ENCODE data around the gene MYPOP.
"Not testable (repeated sequence)": the region's sequence is repeated elsewhere in the genome, so short reads cannot be mapped to it uniquely, and the experiment has no call there.

The MYPOP gene

GRCh38 chr19:45876411-45877197, 25.8 kb downstream of the MYPOP start:
- Histone ChIP-seq H3K4me3 (peak overlapping the region; percentile 57), H3K27ac (peak overlapping the region in 1 of 2 donors; percentile 61)
- no peak for DNase-seq (ENCODE audit: low spot score)
- no peak for TF ChIP-seq CTCF (IDR thresholded peaks at IDR 0.05)

GRCh38 chr19:45876161-45876410, 26.3 kb downstream of the MYPOP start:
- no peak overlapping the region for H3K27ac ChIP-seq
- no peak for TF ChIP-seq CTCF (IDR thresholded peaks at IDR 0.05)
- DNase-seq (ENCODE audit: low spot score) = no peak
- no peak overlapping the region for H3K4me3 ChIP-seq

GRCh38 chr19:45874620-45874966, 27.8 kb downstream of the MYPOP start:
- no peak for DNase-seq (ENCODE audit: low spot score)
- H3K27ac ChIP-seq = no peak overlapping the region
- H3K4me3 ChIP-seq = no peak overlapping the region
- no peak for TF ChIP-seq CTCF (IDR thresholded peaks at IDR 0.05)

GRCh38 chr19:45873219-45873772, 29.1 kb downstream of the MYPOP start:
- DNase-seq (ENCODE audit: low spot score) = no peak
- Histone ChIP-seq H3K4me3 (no peak overlapping the region), H3K27ac (no peak overlapping the region)
- TF ChIP-seq CTCF (IDR thresholded peaks at IDR 0.05) = no peak

DNA sequence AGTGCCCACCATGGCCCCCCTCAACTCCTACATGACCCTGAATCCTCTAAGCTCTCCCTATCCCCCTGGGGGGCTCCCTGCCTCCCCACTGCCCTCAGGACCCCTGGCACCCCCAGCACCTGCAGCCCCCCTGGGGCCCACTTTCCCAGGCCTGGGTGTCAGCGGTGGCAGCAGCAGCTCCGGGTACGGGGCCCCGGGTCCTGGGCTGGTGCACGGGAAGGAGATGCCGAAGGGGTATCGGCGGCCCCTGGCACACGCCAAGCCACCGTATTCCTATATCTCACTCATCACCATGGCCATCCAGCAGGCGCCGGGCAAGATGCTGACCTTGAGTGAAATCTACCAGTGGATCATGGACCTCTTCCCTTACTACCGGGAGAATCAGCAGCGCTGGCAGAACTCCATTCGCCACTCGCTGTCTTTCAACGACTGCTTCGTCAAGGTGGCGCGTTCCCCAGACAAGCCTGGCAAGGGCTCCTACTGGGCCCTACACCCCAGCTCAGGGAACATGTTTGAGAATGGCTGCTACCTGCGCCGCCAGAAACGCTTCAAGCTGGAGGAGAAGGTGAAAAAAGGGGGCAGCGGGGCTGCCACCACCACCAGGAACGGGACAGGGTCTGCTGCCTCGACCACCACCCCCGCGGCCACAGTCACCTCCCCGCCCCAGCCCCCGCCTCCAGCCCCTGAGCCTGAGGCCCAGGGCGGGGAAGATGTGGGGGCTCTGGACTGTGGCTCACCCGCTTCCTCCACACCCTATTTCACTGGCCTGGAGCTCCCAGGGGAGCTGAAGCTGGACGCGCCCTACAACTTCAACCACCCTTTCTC, 30.1 kb downstream of the MYPOP start:
- H3K27ac ChIP-seq = no peak overlapping the region
- DNase-seq (ENCODE audit: low spot score) = no peak

DNA sequence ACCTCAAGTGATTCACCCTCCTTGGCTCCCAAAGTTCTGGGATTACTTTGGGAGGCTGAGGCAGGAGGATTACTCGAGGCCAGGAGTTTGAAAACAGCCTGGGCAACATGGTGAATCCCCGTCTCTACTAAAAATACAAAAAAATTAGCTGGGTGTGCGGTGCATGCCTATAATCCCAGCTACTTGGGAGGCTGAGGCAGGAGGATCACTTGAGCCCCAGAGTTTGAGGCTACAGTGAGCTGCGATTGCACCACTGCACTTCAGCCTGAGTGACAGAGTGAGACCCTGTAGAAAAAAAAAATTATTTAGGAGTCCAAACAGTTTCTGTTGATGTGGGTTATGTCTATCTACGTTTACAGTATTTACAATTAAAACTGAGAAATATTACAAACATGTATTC, 31.6 kb downstream of the MYPOP start:
- TF ChIP-seq CTCF (IDR thresholded peaks at IDR 0.05) = no peak
- Histone ChIP-seq H3K4me3 (no peak overlapping the region), H3K27ac (no peak overlapping the region)
- no peak for DNase-seq (ENCODE audit: low spot score)

More for the DNA sequence above, 30.1 kb downstream of the MYPOP start:
- no peak overlapping the region for H3K4me3 ChIP-seq
- no peak for TF ChIP-seq CTCF (IDR thresholded peaks at IDR 0.05)

DNA sequence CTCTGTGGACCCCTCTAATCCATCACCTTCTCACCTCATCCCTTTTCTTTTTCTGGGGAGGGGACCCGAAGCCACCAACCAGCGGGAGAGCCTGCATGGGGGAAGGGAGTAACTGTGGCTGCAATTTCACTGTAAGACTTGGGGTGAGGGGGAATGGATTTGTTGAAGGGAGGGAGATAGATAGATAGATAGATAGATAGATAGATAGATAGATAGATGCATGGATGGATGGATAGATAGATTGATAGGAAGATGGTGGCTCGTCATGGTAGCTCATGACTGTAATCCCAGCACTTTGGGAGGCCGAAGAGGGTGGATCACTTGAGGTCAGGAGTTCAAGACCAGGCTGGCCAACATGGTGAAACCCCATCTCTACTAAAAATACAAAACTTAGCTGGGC, 35.2 kb downstream of the MYPOP start:
- DNase-seq (ENCODE audit: low spot score); H3K4me3 ChIP-seq; H3K27ac ChIP-seq: not testable (repeated sequence)
